ENCODE data around the gene PEX5L.
A peak's percentile ranks its signal among the peaks of the same experiment; 100 is the strongest.

Gene PEX5L

DNA sequence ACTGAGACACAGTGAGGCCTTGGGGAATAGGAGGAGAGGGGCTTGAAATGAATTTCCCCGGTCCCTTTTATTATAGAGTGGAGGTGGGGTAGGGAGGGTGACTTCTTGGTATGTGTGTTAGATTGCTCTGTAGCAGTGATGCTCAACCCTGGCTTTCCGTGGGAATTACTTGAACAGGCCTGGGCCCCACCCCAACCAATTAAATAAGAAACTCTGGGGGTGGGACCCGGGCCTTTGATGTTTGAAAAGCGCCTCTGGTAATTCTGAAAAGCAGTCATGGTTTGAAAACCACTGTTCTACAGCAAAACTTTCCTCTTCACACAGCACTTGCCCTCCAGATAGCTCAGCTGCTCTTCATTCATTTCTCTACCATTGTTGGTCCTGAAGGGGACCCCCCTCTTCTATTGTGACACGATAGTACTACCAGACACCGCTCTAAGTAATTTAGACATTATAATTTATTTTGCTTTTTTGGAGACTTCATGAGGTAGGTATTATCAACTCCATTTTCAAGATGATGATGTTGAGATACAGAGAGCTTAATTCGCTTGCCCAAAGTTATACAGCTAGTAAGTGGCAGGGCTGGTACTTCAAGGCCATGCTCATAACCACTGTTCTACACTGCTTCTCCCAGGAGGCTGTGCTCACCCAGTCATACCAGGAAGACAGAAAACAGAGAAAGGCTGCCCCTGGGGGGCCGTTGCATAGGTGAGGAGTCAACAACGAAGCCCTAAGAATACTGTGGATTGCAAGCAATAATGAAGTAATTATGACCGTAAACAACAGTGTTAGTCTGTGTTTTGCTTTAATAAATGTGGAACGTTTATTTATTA, 176.2 kb downstream of the PEX5L start:
- DNase-seq (ENCODE audit: low read depth) = no peak
- no peak overlapping the region for H3K4me3 ChIP-seq (ENCODE audit: low read length)
- TF ChIP-seq, protein P1, sequence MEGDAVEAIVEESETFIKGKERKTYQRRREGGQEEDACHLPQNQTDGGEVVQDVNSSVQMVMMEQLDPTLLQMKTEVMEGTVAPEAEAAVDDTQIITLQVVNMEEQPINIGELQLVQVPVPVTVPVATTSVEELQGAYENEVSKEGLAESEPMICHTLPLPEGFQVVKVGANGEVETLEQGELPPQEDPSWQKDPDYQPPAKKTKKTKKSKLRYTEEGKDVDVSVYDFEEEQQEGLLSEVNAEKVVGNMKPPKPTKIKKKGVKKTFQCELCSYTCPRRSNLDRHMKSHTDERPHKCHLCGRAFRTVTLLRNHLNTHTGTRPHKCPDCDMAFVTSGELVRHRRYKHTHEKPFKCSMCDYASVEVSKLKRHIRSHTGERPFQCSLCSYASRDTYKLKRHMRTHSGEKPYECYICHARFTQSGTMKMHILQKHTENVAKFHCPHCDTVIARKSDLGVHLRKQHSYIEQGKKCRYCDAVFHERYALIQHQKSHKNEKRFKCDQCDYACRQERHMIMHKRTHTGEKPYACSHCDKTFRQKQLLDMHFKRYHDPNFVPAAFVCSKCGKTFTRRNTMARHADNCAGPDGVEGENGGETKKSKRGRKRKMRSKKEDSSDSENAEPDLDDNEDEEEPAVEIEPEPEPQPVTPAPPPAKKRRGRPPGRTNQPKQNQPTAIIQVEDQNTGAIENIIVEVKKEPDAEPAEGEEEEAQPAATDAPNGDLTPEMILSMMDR (IDR thresholded peaks at IDR 0.05; ENCODE audit: insufficient read depth, low read depth, low read length, missing control alignments) = no peak

DNA sequence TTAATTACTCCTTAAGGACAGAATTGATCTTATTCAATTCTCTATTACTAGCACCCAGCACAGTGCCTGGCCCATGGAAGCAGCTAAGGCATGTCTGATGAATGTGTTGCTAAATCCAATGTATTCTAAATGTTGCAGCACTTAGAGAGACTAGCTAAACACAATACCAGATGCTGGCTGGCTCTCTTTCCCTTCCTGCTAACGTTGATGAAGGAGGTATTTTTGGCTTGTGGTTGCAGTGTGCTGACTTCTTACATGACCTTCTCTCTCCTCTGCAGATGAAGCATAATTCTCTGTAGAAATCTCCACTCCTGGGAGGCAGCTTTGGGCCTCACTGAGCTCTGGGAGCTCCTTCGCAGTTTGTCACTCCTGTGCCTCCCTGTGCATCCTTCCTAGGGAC, 183.6 kb downstream of the PEX5L start:
- H3K4me3 ChIP-seq (ENCODE audit: low read length) = no peak overlapping the region
- no peak for DNase-seq (ENCODE audit: low read depth)
- TF ChIP-seq, protein P1 (IDR thresholded peaks at IDR 0.05; ENCODE audit: insufficient read depth, low read depth, low read length, missing control alignments) = no peak

DNA sequence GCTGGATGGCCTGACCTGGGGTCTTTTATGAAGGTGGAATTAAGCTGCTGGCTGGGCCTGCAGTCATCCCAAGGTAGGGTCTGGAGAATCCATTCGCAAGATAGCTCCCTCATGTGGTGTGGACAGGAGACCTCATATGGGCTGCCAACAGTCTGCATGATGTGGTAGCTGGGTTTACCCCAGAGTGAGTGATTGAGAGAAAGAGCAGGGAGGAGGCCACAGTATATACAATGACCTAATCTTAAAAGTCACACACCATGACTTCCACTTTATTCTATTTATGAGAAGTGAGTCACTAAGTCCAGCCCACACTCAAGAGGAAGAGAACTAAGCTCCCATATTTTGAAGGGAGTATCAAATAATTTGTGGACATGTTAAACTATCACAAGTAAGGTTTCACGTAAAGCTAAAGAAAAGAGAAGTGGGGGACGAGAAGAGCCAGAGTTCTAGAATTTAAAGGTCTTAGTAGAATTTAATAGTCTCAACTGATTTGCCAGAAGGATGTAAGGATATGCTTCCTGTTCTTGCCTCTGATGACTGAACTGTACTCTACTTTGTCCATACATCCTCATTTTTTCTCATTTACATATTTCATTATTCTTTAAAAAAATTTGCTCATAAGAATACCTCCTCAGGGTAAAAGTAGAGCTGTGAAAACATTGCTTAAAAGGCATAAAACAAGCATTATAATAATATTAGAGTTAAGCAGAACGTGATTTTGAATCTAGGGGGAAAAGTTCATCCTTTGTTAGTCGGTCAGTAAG, 184.4 kb downstream of the PEX5L start:
- TF ChIP-seq, protein P1 (IDR thresholded peaks at IDR 0.05; ENCODE audit: insufficient read depth, low read depth, low read length, missing control alignments) = peak; percentile 16
- H3K4me3 ChIP-seq (ENCODE audit: low read length) = no peak overlapping the region
- peak; percentile 48 for DNase-seq (ENCODE audit: low read depth)

DNA sequence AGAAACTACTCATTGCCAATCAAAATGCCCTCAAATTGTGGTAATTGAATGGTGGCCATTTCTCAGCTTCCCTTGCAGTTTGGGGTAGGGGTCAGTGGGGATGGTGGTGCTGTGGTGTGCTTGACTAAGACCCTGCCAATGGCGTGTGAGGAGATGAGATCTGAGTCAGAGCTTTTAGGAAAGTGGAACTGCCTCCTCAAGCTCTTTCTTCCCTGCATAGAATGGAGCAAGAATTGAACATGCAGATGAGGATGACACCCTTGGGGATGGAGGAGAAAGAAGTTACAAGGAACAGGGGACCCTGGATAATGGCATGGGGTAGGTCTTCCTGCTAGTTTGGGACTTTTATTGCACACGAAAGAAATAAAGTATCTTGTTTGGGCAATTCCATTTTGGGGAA, 188.0 kb downstream of the PEX5L start:
- no peak overlapping the region for H3K4me3 ChIP-seq (ENCODE audit: low read length)
- no peak for DNase-seq (ENCODE audit: low read depth)
- TF ChIP-seq, protein P1 (IDR thresholded peaks at IDR 0.05; ENCODE audit: insufficient read depth, low read depth, low read length, missing control alignments) = no peak

DNA sequence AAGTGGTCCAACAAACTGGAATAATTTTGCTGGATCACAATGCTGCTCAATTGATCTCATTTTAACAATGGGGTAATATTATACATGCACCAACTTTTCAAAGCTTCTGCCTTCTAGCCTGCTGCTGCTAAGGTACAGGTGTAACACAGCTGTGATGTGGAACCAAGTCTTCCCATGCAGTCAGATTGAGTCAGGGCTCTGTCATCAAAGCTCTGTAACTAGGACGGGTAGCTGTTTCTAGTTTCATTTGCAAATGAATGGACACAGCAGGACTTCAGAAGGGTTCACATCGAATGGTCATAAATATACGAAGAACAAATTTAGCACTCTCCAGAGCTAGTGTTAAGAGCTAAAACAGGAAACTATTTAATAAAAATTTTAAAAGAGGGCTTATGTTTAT, 194.7 kb downstream of the PEX5L start:
- no peak overlapping the region for H3K4me3 ChIP-seq (ENCODE audit: low read length)
- DNase-seq (ENCODE audit: low read depth) = peak; percentile 53
- TF ChIP-seq, protein P1 (IDR thresholded peaks at IDR 0.05; ENCODE audit: insufficient read depth, low read depth, low read length, missing control alignments) = no peak

DNA sequence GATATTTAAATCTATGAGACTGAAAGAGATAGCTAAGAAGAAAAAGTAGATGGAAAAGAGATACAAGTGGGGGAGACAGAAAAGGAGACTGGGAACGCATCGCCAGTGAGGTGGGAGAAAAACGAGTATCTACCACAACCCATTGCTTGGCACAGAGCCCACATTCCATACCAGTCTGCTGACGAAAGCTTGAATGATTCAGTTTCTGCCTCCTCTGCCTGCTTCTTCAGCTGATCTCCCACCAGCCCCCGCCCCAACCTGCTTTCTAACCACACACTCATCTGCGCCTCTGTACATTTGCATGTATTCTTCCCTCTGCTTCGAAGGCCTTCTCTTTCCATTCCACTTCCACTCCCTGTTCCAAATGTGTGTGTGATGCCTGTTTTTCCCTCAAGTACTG, 195.8 kb downstream of the PEX5L start:
- TF ChIP-seq, protein P1 (IDR thresholded peaks at IDR 0.05; ENCODE audit: insufficient read depth, low read depth, low read length, missing control alignments) = no peak
- peak; percentile 89 for DNase-seq (ENCODE audit: low read depth)
- no peak overlapping the region for H3K4me3 ChIP-seq (ENCODE audit: low read length)

Measured in epithelial cell of esophagus (primary cell).